Measurements from ENCODE around the gene TMEM132D. TPM values are rescaled to one million over a fixed set of nuclear protein-coding genes. Genes with fewer than 3 reads are reported as not detected.

The TMEM132D gene
- polyA plus RNA-seq, 1 donor from 2014 or later = 1.3 TPM

DNA sequence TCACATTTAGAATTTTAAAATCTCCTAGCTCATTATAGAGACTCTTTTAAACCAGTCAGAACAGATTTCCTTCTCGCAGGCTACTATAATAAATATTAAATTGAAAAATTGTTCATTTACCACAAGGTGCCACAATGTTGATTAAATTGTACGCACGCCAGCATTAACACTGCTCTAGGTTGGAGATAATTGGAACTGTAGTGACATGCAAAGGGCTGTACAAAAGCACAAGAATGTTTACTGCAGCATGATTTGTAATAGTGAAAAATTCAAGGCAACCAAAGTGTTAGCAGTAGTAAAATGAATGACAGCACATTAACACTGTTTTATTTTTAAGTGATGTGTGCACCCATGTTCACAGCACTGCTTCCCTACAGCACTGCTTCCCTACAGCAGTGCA is 52.5 kb downstream of the TMEM132D start:
- Histone ChIP-seq H3K36me3 (ENCODE audit: insufficient read depth, low read length) (no peaks in the 10 kb centered on the region), H3K27ac (ENCODE audit: low read length) (no peak overlapping the region), H3K4me2 (ENCODE audit: low read length) (no peak overlapping the region), H3K27me3 (ENCODE audit: insufficient read depth, low read depth, low read length) (no peaks in the 10 kb centered on the region), H3K4me3 (ENCODE audit: low read length) (no peak overlapping the region), H3K9ac (ENCODE audit: low read length) (no peak overlapping the region), H3K9me3 (ENCODE audit: low read length) (no peaks in the 10 kb centered on the region), H3F3A (ENCODE audit: insufficient read depth, low read length, poor library complexity, severe bottlenecking) (no peaks in the 10 kb centered on the region), H2AFZ (ENCODE audit: low read depth, low read length) (no peak overlapping the region), H3K9me2 (ENCODE audit: insufficient read depth, low read length) (no peaks in the 10 kb centered on the region), H3K79me2 (replicated peaks; ENCODE audit: insufficient read depth, low read length) (no peaks in the 10 kb centered on the region), H4K20me1 (ENCODE audit: insufficient read depth) (no peaks in the 10 kb centered on the region)
- TF ChIP-seq POLR2AphosphoS5 (IDR thresholded peaks at IDR 0.05) (no peak), RAD21 (conservative IDR thresholded peaks at IDR 0.05) (no peak), MXI1 (conservative IDR thresholded peaks at IDR 0.05; ENCODE audit: poor library complexity, severe bottlenecking) (no peak), EP300 (conservative IDR thresholded peaks at IDR 0.05; ENCODE audit: poor library complexity, severe bottlenecking) (no peak), SMC3 (conservative IDR thresholded peaks at IDR 0.05; ENCODE audit: poor library complexity) (no peak), EZH2 (IDR thresholded peaks at IDR 0.05; ENCODE audit: borderline replicate concordance, insufficient read depth, low read length, poor library complexity, severe bottlenecking) (no peak), TAF1 (IDR thresholded peaks at IDR 0.05; ENCODE audit: low read depth) (no peak)
- TF ChIP-seq, protein P1, sequence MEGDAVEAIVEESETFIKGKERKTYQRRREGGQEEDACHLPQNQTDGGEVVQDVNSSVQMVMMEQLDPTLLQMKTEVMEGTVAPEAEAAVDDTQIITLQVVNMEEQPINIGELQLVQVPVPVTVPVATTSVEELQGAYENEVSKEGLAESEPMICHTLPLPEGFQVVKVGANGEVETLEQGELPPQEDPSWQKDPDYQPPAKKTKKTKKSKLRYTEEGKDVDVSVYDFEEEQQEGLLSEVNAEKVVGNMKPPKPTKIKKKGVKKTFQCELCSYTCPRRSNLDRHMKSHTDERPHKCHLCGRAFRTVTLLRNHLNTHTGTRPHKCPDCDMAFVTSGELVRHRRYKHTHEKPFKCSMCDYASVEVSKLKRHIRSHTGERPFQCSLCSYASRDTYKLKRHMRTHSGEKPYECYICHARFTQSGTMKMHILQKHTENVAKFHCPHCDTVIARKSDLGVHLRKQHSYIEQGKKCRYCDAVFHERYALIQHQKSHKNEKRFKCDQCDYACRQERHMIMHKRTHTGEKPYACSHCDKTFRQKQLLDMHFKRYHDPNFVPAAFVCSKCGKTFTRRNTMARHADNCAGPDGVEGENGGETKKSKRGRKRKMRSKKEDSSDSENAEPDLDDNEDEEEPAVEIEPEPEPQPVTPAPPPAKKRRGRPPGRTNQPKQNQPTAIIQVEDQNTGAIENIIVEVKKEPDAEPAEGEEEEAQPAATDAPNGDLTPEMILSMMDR (IDR thresholded peaks at IDR 0.05; ENCODE audit: poor library complexity, severe bottlenecking) = no peak
- TF ChIP-seq, protein P2, sequence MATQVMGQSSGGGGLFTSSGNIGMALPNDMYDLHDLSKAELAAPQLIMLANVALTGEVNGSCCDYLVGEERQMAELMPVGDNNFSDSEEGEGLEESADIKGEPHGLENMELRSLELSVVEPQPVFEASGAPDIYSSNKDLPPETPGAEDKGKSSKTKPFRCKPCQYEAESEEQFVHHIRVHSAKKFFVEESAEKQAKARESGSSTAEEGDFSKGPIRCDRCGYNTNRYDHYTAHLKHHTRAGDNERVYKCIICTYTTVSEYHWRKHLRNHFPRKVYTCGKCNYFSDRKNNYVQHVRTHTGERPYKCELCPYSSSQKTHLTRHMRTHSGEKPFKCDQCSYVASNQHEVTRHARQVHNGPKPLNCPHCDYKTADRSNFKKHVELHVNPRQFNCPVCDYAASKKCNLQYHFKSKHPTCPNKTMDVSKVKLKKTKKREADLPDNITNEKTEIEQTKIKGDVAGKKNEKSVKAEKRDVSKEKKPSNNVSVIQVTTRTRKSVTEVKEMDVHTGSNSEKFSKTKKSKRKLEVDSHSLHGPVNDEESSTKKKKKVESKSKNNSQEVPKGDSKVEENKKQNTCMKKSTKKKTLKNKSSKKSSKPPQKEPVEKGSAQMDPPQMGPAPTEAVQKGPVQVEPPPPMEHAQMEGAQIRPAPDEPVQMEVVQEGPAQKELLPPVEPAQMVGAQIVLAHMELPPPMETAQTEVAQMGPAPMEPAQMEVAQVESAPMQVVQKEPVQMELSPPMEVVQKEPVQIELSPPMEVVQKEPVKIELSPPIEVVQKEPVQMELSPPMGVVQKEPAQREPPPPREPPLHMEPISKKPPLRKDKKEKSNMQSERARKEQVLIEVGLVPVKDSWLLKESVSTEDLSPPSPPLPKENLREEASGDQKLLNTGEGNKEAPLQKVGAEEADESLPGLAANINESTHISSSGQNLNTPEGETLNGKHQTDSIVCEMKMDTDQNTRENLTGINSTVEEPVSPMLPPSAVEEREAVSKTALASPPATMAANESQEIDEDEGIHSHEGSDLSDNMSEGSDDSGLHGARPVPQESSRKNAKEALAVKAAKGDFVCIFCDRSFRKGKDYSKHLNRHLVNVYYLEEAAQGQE (IDR thresholded peaks at IDR 0.05; ENCODE audit: borderline replicate concordance) = no peak

DNA sequence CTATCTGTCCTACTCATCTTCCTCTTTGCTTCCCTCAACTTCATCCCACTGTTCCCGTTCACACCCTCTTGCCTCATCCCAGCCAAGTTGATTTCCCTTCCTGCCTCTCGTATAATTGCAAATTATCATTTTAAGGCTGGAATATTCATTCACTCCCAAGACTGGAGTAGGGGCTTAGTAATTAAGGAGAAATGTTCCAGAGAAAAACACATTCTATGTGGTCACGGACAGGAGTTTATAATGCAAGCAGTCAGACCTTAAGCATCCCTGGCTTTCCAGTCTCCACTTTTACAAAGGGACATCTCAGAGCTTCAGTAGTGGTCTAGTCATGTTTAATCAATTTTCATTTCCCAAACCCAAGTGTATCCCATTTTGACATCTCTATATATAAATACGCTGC is 54.9 kb downstream of the TMEM132D start:
- no peak for TF ChIP-seq RAD21 (conservative IDR thresholded peaks at IDR 0.05)
- no peak for TF ChIP-seq POLR2AphosphoS5 (IDR thresholded peaks at IDR 0.05)
- TF ChIP-seq, protein P1 (IDR thresholded peaks at IDR 0.05; ENCODE audit: poor library complexity, severe bottlenecking) = no peak
- no peak for TF ChIP-seq EP300 (conservative IDR thresholded peaks at IDR 0.05; ENCODE audit: poor library complexity, severe bottlenecking)
- TF ChIP-seq EZH2 (IDR thresholded peaks at IDR 0.05; ENCODE audit: borderline replicate concordance, insufficient read depth, low read length, poor library complexity, severe bottlenecking) = no peak
- TF ChIP-seq SMC3 (conservative IDR thresholded peaks at IDR 0.05; ENCODE audit: poor library complexity) = no peak
- TF ChIP-seq TAF1 (IDR thresholded peaks at IDR 0.05; ENCODE audit: low read depth) = no peak
- H3K79me2 ChIP-seq (replicated peaks; ENCODE audit: insufficient read depth, low read length) = no peaks in the 10 kb centered on the region
- no peaks in the 10 kb centered on the region for H3K9me2 ChIP-seq (ENCODE audit: insufficient read depth, low read length)
- no peaks in the 10 kb centered on the region for H3K36me3 ChIP-seq (ENCODE audit: insufficient read depth, low read length)
- H2AFZ ChIP-seq (ENCODE audit: low read depth, low read length) = no peak overlapping the region
- H3K4me2 ChIP-seq (ENCODE audit: low read length) = no peak overlapping the region
- H3K9ac ChIP-seq (ENCODE audit: low read length) = no peak overlapping the region
- no peaks in the 10 kb centered on the region for H3F3A ChIP-seq (ENCODE audit: insufficient read depth, low read length, poor library complexity, severe bottlenecking)
- H3K4me3 ChIP-seq (ENCODE audit: low read length) = no peak overlapping the region
- no peaks in the 10 kb centered on the region for H4K20me1 ChIP-seq (ENCODE audit: insufficient read depth)
- no peak overlapping the region for H3K27ac ChIP-seq (ENCODE audit: low read length)
- H3K9me3 ChIP-seq (ENCODE audit: low read length) = no peaks in the 10 kb centered on the region
- no peaks in the 10 kb centered on the region for H3K27me3 ChIP-seq (ENCODE audit: insufficient read depth, low read depth, low read length)

Measured in neural cell (in vitro differentiated cells).